Measurements from ENCODE around the gene MGA. TPM values are rescaled to one million over a fixed set of nuclear protein-coding genes. Genes with fewer than 3 reads are reported as not detected.
"Not testable (repeated sequence)": the region's sequence is repeated elsewhere in the genome, so short reads cannot be mapped to it uniquely, and the experiment has no call there.

Gene MGA
- total RNA-seq, 1 donor from 2014 or later: 112 TPM

- DNase-seq: no peak
Observed at GRCh38 chr15:41716864-41717263, 56.7 kb downstream of the MGA start.

- DNase-seq: no peak
Observed at GRCh38 chr15:41727143-41727542, 66.9 kb downstream of the MGA start.

- DNase-seq: not testable (repeated sequence)
Observed at GRCh38 chr15:41728061-41728460, 67.9 kb downstream of the MGA start.

- DNase-seq: no peak
Observed at GRCh38 chr15:41730543-41730942, 70.3 kb downstream of the MGA start.

GRCh38 chr15:41732483-41732882 is 72.3 kb downstream of the MGA start:
- no peak for DNase-seq

- DNase-seq: no peak
Observed at GRCh38 chr15:41734079-41734478, 73.9 kb downstream of the MGA start.

GRCh38 chr15:41735046-41735445 is 74.8 kb downstream of the MGA start:
- no peak for DNase-seq

GRCh38 chr15:41735492-41735891 is 75.3 kb downstream of the MGA start:
- not testable (repeated sequence) for DNase-seq

GRCh38 chr15:41746802-41747201 is 86.6 kb downstream of the MGA start:
- no peak for DNase-seq

- DNase-seq: no peak
Observed at GRCh38 chr15:41756198-41756597, 96.0 kb downstream of the MGA start.

- peak; percentile 13 for DNase-seq
Observed at GRCh38 chr15:41772720-41773331, 112.6 kb downstream of the MGA start.

- DNase-seq: no peak
Observed at GRCh38 chr15:41773332-41773728, 113.1 kb downstream of the MGA start.

GRCh38 chr15:41773729-41774061 is 113.5 kb downstream of the MGA start:
- no peak for DNase-seq

GRCh38 chr15:41774062-41774881 is 114.1 kb downstream of the MGA start, which contains the start of gene MAPKBP1:
Gene MAPKBP1, plus strand, starts transcription at chr15:41774484. Its CDS starts 792 bp downstream, at chr15:41775276.
- DNase-seq: peak; percentile 97

GRCh38 chr15:41774882-41775417 is 114.7 kb downstream of the MGA start:
- DNase-seq: no peak

- no peak for DNase-seq
Observed at GRCh38 chr15:41775651-41776050, 115.4 kb downstream of the MGA start.

- DNase-seq: no peak
Observed at GRCh38 chr15:41777421-41777973, 117.3 kb downstream of the MGA start.

- no peak for DNase-seq
Observed at GRCh38 chr15:41778521-41778920, 118.3 kb downstream of the MGA start.

- DNase-seq: no peak
Observed at GRCh38 chr15:41779662-41780157, 119.5 kb downstream of the MGA start.

GRCh38 chr15:41780266-41780665 is 120.1 kb downstream of the MGA start:
- DNase-seq: no peak

GRCh38 chr15:41780727-41781126 is 120.5 kb downstream of the MGA start:
- no peak for DNase-seq

GRCh38 chr15:41782371-41783282 is 122.4 kb downstream of the MGA start:
- no peak for DNase-seq

Data from occipital lobe (tissue), 2 donors.